ENCODE measurements around the gene GNB1L. TPM values are rescaled to one million over a fixed set of nuclear protein-coding genes. Genes with fewer than 3 reads are reported as not detected.

The GNB1L gene
- total RNA-seq, 1 donor from 2014 or later = 13.8 TPM

DNA sequence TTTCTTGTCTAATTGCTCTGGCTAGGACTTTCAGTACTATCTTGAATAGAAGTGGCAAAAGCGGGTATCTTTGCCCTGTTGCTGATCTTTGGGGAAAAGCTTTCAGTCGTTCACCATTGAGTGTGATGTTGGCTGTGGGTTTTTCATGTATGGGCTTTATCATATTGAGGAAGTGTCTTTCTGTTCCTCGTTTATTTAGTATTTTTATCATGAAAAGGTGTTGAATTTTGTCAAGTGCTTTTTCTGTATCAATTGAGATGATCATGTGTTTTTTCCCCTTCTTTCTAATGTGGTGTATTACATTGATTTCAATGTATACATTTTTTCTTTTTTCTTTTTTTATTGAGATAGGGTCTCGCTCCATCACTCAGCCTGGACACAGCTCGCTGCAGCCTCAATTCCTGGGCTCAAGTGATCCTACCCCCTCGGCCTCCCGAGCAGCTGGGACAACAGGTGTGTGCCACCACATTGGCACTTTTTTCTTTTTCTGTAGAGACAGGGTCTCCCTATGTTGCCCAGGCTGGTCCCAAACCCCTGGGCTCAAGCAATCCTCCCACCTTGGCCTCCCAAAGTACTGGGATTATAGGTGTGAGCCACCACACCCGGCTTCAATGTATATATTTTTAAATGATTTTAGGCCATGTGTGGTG is 5.3 kb upstream of the GNB1L start:
- no peak for DNase-seq (ENCODE audit: low read depth, low spot score)
- Mint-ChIP-seq H3K36me3 (ENCODE audit: low read depth) (no peaks in the 10 kb centered on the region), H3K27ac (ENCODE audit: unreplicated experiment) (no peak overlapping the region)

DNA sequence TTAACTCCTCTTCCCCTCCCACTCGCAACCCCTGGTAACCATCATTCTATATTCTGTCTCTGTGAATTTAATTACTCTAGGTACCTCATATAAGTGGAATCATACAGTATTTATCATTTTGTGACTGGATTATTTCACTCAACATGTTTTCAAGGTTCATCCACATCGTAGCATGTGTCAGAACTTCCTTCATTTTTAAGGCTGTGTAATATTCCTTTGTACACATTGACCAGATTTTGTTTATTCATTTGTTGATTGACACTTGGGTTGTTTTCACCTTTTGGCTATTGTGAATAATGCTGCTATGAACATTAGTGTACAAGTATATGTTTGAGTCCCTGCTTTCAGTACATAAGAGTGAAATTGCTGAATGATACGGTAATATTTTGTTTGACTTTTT is 2.7 kb upstream of the GNB1L start:
- no peaks in the 10 kb centered on the region for H3K36me3 Mint-ChIP-seq (ENCODE audit: low read depth)
- H3K27ac Mint-ChIP-seq (ENCODE audit: unreplicated experiment) = no peak overlapping the region
- DNase-seq (ENCODE audit: low read depth, low spot score) = no peak
- H3K4me3 Mint-ChIP-seq = peak overlapping the region; percentile 99
- no peaks in the 10 kb centered on the region for H3K27me3 Mint-ChIP-seq (ENCODE audit: low read depth)
- H3K4me1 Mint-ChIP-seq = peaks cover 25% of the 10 kb centered on the region
- TF ChIP-seq, protein P1, sequence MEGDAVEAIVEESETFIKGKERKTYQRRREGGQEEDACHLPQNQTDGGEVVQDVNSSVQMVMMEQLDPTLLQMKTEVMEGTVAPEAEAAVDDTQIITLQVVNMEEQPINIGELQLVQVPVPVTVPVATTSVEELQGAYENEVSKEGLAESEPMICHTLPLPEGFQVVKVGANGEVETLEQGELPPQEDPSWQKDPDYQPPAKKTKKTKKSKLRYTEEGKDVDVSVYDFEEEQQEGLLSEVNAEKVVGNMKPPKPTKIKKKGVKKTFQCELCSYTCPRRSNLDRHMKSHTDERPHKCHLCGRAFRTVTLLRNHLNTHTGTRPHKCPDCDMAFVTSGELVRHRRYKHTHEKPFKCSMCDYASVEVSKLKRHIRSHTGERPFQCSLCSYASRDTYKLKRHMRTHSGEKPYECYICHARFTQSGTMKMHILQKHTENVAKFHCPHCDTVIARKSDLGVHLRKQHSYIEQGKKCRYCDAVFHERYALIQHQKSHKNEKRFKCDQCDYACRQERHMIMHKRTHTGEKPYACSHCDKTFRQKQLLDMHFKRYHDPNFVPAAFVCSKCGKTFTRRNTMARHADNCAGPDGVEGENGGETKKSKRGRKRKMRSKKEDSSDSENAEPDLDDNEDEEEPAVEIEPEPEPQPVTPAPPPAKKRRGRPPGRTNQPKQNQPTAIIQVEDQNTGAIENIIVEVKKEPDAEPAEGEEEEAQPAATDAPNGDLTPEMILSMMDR (conservative IDR thresholded peaks at IDR 0.05) = no peak
- H3K9me3 Mint-ChIP-seq = no peaks in the 10 kb centered on the region

More for the DNA sequence above, 5.3 kb upstream of the GNB1L start:
- Mint-ChIP-seq H3K9me3 (no peaks in the 10 kb centered on the region), H3K27me3 (ENCODE audit: low read depth) (no peaks in the 10 kb centered on the region), H3K4me3 (no peak overlapping the region), H3K4me1 (peaks cover 7% of the 10 kb centered on the region)
- TF ChIP-seq, protein P1 (conservative IDR thresholded peaks at IDR 0.05) = no peak

DNA sequence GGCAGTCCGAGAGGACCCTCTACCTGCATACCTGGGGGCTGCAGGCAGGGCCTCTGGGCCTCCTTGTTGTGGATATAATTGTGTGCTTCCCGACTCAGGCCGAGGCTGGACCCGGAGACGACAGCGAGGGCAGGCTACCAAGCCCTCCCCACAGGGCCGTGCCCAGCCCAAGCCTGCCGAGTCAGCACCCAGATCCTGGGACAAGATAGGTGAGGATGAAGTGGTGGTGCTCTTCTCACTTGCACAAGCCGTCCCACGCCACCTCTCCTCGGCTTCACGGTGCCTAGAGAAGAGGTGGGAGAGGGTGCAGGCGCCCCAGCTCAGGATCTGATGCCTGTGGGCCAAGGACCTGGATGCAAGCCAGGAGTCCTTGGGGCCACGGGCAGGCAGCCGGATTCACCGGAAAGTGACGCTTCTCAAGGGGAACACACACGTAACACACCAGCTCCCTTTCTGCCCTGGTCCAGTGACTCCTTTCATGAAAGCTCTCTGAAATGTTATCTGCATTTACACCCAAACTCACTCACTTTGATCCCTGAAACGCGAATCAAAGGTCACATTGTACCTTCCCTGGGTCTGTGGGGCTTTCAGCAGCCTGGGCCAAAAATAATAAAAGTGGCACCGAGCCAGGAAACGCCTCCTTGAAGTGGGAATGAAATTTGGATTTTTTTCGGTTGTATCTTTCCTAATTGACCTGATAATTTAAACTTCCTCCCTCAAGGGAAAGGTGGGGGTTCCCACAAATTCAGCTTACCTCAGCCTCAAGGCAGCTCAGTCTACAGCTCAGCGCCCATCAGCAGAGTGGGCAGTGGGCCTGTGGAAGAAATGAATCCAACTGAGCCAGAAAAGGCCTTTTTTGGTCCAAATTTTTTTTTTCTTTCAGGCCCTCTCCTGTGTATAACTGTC is 1.1 kb upstream of the GNB1L start:
- peaks cover 29% of the 10 kb centered on the region for H3K4me1 Mint-ChIP-seq
- TF ChIP-seq, protein P1 (conservative IDR thresholded peaks at IDR 0.05) = no peak
- DNase-seq (ENCODE audit: low read depth, low spot score) = no peak

DNA sequence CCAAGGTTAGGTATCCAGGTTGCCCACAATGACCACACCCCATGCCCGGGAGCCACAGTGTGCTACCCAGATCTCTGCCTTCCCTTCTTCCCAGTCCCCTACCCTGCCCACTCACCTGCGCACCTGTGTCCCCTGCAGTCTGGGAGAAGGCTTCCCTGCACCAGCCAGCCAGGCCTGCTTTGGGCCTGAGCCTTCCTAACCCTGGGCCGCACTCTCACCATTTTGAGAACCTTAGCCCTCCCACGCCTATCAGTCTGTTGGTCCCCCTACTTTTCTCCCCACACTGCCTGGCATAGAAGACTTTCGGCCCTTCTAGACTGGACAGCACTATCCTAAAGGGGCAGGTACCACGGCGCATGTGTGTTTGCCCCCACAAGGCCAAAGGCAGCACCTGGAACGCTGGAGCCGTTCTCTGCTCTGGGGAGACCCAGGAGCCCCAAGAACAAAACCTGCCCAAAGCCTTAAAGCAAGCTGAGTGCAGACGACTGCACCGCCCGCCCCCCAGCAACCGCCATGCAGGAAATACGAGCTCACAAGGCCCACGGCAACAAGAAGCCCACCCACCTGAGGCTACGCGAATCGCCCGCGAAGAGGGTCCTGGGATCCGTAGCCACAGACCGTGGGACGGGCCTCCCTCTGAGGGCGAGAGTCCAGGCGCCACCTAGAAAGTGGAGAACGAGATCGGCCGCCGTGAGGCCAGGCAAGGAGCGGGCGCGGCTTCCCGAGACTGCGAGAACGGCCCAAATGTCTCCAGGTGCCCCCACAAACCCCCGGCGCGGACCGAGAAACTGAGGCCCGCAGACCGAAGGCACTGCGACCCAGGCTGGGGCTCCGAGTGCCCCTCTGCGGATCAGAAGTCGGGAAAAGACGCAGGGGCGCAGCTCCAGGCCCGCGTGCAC is 546 bp downstream of the GNB1L start:
- TF ChIP-seq, protein P1 (conservative IDR thresholded peaks at IDR 0.05) = peak; percentile 3
- H3K36me3 Mint-ChIP-seq (ENCODE audit: low read depth) = no peaks in the 10 kb centered on the region
- no peaks in the 10 kb centered on the region for H3K9me3 Mint-ChIP-seq
- no peaks in the 10 kb centered on the region for H3K27me3 Mint-ChIP-seq (ENCODE audit: low read depth)
- H3K4me1 Mint-ChIP-seq = peaks cover 29% of the 10 kb centered on the region
- peak overlapping the region; percentile 89 for H3K27ac Mint-ChIP-seq (ENCODE audit: unreplicated experiment)
- peak; percentile 36 for DNase-seq (ENCODE audit: low read depth, low spot score)
- peak overlapping the region; percentile 99 for H3K4me3 Mint-ChIP-seq

More for the DNA sequence above, 1.1 kb upstream of the GNB1L start:
- Mint-ChIP-seq H3K27me3 (ENCODE audit: low read depth) (no peaks in the 10 kb centered on the region), H3K27ac (ENCODE audit: unreplicated experiment) (peak overlapping the region; percentile 71), H3K36me3 (ENCODE audit: low read depth) (no peaks in the 10 kb centered on the region), H3K9me3 (no peaks in the 10 kb centered on the region), H3K4me3 (peak overlapping the region; percentile 99)

Measured in neural crest cell (in vitro differentiated cells).